ENCODE data around the gene ZNRD2. TPM values are rescaled to one million over a fixed set of nuclear protein-coding genes. Genes with fewer than 3 reads are reported as not detected.

Gene ZNRD2
- total RNA-seq, 1 donor from 2014 or later = 23.3 TPM

DNA sequence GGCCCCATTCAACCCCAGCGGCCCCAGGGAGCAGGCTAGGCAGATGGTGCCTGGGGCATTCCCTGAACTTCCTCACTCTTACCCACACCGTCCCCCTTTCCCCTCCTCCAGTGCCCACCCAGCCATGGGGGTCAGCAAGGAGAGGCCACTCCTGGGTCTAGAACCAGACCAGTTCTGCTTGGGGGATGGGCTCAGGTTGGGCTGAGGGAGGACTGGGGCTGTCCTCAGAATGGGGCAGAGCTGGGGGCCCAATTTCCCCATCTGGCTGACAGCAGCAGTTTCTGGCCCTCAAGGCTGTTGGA lies 33.0 kb upstream of the ZNRD2 start:
- no peak for DNase-seq (ENCODE audit: missing footprints)
- intact Hi-C loops (cut with DNase I) = no loop called here
- no peak for ATAC-seq

DNA sequence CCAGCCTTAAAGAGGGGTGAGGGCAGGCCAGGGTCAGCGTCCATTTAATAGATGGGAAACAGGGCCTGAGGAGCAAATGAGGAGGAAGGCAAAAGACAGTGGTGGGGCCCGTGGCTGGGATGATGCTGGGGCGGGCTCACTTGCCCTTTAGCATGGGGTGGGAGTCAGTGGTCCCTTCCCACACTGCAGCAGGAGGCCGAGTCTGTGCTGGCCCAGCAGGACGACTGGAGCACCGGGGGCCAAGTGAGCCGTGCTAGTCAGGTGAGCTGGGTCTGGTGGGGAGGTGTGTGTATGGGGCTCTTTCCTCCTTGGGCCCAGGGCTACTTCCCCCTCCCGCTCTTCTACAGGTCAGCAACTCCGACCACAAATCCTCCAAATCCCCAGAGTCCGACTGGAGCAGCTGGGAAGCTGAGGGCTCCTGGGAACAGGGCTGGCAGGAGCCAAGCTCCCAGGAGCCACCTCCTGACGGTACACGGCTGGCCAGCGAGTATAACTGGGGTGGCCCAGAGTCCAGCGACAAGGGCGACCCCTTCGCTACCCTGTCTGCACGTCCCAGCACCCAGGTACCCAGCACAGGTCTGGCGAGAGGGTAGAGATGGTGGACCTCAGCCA lies 32.6 kb upstream of the ZNRD2 start:
- ATAC-seq (no peak), DNase-seq (ENCODE audit: missing footprints) (no peak)
- intact Hi-C loops (cut with DNase I) = no loop called here

DNA sequence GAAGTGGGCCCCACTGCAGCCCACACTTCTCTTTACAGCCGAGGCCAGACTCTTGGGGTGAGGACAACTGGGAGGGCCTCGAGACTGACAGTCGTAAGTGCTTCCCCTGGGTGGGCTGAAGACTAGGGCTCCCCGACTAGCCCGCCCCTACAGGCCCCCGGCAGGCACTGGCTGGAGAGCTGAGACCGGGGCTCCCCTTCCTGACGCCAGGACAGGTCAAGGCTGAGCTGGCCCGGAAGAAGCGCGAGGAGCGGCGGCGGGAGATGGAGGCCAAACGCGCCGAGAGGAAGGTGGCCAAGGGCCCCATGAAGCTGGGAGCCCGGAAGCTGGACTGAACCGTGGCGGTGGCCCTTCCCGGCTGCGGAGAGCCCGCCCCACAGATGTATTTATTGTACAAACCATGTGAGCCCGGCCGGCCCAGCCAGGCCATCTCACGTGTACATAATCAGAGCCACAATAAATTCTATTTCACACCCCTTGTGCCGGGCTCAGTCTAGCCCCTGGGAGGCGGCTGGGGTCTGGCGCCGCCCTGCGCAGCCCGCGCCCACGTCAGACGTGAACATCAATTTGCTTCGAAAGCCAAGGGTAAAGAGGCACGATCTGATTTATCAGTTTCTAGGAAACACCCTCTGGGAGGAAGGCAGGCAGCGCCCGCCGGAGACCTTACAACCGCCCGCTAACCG lies 31.9 kb upstream of the ZNRD2 start:
- ATAC-seq (no peak), DNase-seq (ENCODE audit: missing footprints) (no peak)
- intact Hi-C loops (cut with DNase I) = no loop called here

DNA sequence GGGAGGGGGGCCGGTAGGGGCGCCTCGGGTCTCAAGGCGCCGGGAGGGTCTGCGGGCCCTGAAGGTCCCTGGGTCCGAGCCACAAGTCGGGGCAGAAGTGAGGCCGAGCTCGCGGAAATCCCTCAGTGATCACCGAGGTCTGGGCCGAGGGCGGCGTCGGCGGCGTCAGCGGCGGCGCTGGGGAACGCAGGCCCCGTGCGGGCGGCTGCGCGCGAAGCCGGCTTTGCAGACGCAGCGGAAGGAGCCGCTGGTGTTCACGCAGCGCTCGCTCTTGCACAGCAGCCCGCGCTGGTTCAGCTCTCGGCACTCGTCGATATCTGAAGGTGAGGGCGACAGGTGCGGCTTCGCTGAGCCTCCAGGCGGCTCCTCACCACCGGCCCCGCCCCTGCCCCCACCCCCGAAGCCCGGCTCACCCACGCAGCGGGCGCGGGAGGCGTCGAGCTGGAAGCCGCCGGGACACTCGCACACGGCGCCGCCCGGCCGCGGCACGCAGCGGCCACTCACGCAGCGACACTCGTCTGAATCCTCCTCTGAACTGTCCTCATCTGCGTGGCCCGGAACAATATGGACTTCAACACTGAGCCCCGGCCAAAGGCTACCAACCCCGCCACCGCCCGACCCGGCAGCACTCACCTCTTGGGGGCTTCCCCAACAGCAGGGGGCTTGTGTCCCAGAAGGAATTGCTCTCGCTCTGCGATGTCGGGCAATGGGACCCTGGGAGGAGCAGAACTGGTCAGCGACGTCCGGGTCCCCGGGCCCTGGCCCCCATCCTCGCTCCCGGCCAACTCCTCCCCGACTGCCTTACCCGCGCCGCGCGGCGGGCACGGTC lies 31.1 kb upstream of the ZNRD2 start:
- DNase-seq (ENCODE audit: missing footprints) = no peak

DNA sequence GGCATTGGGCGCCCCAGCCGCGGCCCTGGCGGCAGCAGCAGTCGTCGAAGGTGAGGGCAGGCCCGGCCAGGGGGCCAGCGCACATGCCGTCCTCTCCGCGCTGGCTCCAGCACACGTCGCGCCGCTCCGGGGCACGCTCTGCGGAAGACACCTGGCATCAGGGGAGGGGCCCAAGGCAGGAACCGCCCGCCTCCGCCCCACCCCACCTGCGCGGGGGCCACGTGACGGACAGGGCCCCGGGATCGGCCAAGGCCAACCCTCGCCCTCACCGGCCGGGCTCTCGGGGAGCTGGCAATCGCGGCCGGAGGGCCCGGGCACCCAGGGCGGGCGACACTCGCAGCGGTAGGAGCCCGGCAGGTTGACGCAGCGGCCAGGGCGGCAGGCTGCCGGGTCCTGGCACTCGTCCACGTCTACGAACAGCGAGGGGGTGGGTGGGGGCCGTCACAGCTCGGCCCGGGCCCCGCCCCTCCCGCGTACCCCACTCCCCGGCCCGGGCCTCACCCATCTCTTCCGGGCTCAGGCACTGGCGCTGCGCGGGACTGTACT lies 30.5 kb upstream of the ZNRD2 start:
- ATAC-seq = peak; percentile 6
- no peak for DNase-seq (ENCODE audit: missing footprints)
- intact Hi-C loops (cut with DNase I) = loop anchor here (1.0 to 2.0 kb wide), 4 partner anchors 17 to 75 kb away; partner anchors contain the start of genes MAP3K11 and PCNX3

More for the DNA sequence above, 31.1 kb upstream of the ZNRD2 start:
- intact Hi-C loops (cut with DNase I) = no loop called here
- ATAC-seq = no peak

DNA sequence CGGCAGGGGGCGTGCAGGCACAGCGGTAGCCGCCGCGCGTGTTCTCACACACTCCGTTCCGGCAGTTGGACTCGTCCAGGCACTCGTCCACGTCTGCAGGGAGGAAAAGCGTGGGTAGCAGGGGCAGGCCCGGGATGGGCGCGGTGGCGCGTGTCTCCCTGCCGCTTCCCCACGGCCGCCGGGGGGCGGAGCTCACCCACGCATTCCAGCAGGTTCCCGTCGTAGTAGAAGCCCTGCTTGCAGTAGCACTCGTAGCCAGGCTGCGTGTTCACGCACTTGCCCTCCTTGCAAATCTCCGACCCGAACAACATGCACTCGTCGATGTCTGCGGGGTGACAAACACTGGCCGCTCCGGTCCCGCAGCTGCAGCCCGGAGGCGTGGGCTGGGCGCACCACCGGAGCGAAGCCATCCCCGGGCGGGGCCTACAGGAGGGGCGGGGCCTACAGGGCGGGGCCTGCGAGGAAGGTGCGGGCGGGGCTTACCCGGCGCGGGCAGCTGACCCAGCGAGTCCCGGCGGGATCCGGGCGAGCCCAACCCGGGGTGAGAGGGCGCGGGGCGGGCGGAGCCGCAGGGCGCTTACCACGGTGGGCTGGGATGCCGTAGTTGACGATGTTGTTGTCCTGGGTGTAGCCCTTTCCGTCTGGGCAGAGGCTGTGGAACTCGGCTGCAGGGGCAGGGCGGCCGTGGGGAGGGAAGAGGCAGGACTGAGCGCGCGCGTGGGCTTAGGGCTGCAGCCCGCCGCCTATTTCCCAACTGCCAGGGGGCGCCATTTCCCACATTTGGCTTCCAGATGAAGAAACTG lies 29.8 kb upstream of the ZNRD2 start:
- intact Hi-C loops (cut with DNase I) = loop anchor here (1.0 to 2.0 kb wide), 5 partner anchors 17 to 74 kb away; partner anchors contain the start of genes MAP3K11, PCNX3 and ZNRD2
- DNase-seq (ENCODE audit: missing footprints) = peak; percentile 97
- ATAC-seq = peak; percentile 94

DNA sequence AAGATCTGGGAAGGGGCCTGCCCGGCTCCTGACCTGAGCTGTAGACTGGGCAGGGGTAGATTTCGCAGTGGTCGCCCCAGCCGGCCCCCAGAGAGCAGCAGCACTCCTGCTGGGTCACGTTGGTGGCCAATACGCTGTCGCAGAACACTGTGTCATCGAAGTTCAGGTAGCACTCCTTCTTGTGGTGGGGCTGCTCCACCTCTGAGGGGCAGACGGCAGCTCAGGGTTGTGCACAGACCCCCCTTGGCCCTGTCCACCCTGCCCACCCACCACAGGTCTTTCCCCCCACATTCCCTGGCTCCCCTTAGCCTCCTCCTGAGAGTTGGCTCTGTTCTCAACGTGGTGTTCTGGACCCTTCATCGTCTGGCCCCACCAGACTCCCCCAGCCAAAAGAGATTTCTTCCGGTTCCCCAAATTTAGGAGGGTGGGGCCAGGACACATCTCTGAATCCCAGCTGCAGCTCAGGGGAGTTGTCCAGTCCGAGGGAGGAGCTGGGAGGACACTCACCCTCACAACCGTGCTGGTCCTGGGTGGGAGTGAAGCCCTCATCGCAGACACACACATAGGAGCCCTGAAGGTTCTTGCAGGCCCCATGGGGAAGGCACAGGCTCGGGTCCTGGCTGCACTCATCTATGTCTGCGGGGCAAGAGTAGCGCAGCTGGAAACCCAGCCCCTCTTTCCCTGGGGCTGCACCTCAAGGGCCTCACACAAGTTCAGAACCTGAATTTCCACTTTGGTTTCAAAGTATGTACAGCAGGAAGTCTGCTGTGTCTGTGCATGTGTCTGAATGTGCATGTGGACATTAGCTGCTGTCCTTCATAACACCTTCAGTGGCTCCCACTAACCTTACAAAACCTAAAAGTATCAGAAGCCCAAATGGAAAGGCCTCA lies 28.9 kb upstream of the ZNRD2 start:
- no peak for ATAC-seq
- DNase-seq (ENCODE audit: missing footprints) = no peak
- intact Hi-C loops (cut with DNase I) = loop anchor here (1.0 to 2.0 kb wide), 3 partner anchors 29 to 73 kb away; partner anchors contain the start of genes MAP3K11, PCNX3 and ZNRD2

DNA sequence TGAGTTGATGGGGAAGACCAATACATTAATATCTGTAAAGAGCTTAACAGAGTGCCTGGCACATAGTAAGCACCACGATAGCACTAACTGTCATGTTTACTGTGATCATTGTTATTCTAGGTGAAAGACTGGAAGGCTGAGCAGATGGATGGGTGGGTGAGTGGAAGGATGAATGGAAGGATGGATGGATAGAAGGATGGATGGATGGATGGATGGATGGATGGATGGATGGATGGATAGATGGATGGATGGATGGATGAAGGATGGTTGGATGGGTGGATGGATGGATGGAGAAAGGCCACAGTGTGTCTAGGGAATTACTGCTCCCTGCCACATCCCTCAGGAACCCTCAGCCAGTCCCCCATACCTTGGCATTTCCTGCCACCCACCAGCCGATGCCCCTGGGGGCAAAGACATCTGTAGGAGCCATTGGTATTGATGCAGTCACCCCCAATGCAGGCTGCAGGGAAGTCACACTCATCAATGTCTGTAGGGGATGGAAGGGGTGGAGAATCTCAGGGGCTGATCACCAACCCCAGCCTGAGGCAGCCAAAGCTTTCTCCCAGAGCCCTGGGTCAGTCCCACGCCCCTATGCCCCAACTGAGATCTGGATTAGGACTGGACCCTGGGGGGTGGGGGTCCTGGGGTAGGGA lies 27.4 kb upstream of the ZNRD2 start:
- DNase-seq (ENCODE audit: missing footprints) (no peak), ATAC-seq (no peak)
- intact Hi-C loops (cut with DNase I) = no loop called here

DNA sequence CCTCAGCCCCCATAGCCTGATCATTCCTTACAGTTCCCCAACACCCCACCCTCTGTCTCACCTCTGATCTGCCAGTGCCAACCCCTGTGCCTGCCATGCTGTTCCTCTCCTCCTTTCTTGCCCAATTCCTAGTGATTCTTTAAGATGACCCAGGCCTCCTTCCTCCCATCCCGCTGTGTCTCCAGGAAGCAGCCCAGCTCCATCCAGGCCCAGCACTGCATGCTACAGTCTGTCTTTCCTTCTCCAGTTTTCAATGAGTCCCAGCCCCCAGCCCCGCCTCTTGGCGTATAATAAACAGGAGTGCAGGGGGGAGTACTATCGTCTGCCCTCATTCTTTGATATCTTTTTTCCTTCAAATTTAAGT lies 24.4 kb upstream of the ZNRD2 start:
- DNase-seq (ENCODE audit: missing footprints) (no peak), ATAC-seq (no peak)
- intact Hi-C loops (cut with DNase I) = no loop called here

DNA sequence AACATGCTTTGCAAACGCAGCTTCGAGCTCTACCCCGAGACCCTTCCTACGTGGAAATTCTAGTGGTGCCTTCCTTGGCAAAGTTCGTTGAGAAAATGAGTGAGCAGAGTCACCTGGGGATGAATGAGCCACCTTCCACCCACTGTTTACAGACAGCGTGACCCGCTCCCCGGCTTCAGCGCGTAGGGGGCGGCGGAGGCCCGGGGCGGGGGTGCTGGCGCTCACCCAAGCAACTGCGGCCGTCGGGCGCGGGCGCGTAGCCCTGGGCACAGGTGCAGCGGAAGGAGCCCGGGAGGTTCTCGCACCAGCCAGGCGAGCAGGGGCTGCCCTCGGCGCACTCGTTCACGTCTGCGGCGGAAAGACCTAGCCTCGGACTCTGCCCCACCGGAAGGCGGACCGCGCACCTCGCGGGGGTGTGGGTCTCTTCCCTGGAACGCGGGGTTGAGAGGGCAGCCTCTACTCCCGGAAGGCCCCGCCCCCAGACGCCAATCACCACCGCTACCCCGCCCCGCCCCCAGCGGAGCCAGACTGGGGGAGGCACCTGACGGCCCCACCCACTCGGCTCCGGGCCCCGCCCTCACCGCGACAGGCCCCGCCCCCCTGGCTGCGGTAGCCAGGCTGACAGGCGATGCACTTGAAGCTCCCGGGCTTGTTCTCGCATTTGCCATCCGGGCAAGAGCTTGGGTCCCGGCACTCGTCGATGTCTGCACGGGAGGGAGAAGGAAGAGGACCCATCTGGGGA lies 23.9 kb upstream of the ZNRD2 start:
- peak; percentile 95 for DNase-seq (ENCODE audit: missing footprints)
- peak; percentile 68 for ATAC-seq
- intact Hi-C loops (cut with DNase I) = no loop called here

DNA sequence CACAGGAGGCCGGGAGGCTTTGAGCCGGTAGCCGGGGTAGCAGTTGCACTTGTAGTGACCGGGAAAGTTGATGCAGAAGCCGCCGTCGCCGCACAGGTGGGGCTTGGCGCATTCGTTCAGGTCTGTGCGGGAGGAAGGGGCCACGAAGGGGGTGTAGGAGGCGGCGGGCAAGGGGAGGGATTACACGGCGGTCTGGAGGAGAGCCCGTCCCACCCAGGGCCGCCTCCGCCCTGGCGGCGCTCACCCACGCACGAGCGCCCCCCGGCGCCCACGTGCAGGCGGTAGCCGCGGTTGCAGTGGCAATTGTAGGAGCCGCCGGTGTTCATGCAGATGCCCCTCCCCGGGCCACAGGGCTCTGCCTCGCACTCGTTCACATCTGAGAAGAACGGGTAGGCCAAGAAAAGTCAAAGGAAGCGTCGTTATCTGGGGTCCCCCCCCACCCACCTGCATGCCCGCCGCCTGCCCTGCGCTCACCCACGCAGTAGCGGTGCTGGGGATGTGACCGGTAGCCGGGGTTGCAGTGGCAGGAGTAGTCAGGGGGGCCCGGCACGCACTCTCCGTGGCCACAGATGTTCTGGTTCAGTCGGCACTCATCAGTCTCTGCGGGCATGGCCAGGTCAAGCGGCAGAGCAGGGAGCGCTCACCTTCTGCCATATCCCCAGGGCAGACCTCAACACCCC lies 22.7 kb upstream of the ZNRD2 start:
- intact Hi-C loops (cut with DNase I) = no loop called here
- DNase-seq (ENCODE audit: missing footprints) (peak; percentile 40), ATAC-seq (no peak)

DNA sequence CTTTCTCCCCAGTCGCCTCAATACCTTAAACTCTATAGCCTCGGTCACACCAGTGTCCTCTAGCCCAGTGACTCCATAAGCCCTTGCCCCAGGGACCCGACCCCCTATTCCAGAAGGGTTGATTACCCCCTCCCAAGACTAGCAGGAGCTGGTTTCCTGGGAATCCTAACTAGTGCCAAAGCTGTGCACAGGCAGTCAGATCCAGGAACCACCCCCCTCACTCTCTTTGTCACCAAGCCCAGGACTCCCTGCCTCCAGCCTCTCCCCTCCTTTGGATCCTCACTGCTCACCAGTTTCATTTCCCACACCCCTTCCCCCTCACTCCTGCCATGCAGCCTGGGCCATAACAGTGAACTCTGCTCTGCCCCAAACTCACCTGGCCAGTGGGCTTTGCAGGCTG lies 21.9 kb upstream of the ZNRD2 start:
- no peak for DNase-seq (ENCODE audit: missing footprints)
- ATAC-seq = no peak
- intact Hi-C loops (cut with DNase I) = no loop called here

DNA sequence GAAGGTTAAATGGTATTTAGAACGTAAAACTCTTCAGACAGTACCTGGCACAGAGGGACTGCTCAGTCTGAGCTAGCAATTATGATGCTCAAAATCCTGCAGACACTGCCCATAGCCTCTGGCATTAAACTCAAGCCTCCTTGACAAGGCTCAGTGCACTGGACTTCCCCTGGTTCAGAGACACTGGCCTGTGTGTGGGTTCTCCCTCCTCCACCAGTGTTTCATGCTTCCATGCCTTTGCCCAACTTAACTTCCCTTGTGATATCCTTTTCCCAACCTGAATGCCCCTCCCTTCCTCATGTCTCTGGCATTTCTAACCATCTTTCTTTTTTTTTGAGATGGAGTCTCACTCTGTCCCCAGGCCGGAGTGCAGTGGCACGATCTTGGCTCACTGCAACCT lies 21.2 kb upstream of the ZNRD2 start:
- intact Hi-C loops (cut with DNase I) = no loop called here
- no peak for ATAC-seq

DNA sequence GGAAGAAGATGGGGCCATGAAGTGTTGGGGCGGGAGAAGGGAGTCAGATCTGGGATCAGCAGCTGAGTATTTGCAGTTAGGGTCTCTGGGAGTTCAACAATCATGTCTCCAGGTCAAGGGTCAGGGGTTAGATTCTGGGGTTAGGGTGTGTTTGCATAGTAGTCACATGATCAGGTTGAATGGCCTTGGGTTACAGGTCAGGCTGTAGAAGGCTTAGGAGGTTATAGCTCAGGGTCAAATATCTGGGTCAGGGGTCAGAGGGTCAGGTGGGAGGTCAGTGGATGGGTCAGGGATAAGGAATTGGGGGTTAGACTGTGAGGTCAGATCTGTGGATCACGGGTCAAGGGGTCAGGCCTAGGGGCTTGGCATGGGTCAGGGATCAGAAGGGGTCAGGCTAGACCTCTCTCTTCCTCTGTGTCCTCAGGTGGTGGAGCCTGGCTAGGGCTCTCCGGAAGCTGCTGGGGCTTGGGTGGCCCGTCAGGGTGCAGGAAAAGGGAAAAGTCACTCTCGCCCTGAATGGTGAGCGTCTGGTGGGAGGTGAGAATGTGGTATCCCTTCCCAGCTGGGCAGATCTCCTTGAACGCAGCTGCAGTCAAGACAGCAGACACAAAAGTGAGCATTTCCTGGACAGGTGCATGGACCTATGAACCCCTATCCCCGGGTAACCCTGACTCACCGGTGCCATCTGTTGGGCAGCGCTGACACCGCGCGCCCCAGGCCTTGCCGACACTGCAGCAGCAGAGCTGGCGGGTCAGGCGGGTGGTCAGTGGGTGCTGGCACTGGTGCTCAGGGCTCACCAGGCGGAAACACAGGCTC lies 18.5 kb upstream of the ZNRD2 start:
- intact Hi-C loops (cut with DNase I) = no loop called here
- peak; percentile 32 for ATAC-seq
- DNase-seq (ENCODE audit: missing footprints) = no peak

More for the DNA sequence above, 21.2 kb upstream of the ZNRD2 start:
- DNase-seq (ENCODE audit: missing footprints) = no peak

DNA sequence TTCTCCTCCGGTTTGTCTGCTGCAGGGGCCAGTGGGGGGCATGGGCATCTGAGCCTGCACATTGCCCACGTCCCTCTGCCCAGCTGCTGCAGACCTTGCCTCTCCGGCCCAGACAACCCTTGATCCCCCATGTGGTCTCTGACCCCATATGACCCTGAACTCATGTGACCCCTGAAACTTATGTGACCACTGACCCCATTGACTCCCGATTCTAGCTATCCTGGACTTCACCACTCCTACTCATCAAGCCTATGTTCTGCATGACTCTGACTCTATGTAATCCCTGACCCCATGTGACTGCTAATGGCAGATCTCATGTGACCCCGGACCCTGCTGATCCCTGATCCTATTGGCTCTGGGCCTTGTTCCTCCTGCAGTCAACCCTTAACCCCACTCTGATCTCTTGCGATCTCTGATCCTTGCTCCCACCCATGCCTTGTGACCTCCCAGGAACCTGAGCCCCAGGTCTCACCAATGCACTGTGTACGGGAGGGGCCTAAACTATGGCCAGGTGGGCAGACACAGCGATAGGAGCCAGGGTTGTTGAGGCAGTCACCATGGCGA lies 17.8 kb upstream of the ZNRD2 start:
- intact Hi-C loops (cut with DNase I) = no loop called here
- ATAC-seq (no peak), DNase-seq (ENCODE audit: missing footprints) (no peak)

All from Right ventricle myocardium inferior (tissue), 1 donor.